GM21390 (cell line): ENCODE data around the gene FJX1.

Source experiments
- ATAC-seq: cut with Tn5 transposase; IDR thresholded peaks from one replicate; pipeline ENCODE4 v1.9.1; 2021; ENCODE audit not compliant: unreplicated experiment

The FJX1 gene

DNA sequence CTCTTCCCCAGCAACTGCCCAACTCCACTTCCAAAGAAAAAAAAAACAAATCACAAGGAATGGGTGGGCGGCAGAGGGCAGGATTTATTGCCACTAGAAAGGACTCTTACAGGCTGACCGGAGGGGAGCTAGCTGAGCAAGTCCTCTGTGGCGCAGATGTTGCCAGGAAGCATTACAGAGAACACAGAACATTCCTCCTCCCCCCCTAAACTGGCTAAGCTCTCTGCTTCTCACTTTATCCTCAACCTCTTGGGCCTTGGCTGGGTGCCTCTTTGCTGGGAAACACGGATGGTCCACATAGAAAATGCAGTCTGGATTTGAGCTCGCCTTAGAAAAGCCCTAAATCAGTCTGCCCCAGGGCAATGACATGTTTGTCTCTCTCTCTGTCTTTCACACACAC, 12.6 kb upstream of the FJX1 start:
- ATAC-seq = no peak

DNA sequence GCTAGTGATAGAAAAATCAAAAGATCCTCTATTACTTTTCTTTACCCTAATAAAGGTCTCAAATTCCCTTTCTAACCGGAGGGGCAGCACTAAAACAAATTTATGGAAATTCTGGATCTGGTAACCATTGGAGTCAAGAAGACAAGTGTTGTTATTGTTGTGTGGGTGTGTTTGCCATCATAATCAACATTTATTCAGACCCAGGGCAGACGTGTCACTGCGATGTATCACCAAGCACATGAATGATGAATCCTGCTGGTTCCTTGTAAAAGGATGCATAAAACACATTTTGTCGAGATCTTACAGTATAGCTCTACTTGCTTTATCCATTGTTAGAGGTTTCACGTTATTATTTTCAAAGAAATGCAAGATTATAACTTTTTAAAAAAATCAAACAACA, 12.1 kb upstream of the FJX1 start:
- ATAC-seq = no peak

DNA sequence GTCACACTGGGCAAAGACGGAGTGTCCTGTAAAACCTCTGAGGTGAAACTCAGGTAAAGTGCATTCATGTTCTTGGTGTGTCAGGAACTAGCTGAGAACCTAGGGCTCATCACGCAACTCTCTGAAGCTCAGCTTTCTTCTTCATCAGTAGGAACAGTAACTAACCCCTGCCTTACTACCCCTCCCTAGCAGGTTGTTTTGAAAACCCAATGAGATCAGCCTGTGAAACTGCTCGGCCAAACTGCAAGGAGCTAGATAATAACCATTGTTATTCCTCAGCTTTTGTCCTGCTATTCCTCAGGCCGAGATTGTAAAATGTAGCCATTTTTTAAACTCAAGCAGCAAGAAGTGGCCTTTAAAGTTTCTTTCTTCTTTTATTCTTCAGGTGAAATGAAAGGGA, 9.8 kb upstream of the FJX1 start:
- no peak for ATAC-seq

DNA sequence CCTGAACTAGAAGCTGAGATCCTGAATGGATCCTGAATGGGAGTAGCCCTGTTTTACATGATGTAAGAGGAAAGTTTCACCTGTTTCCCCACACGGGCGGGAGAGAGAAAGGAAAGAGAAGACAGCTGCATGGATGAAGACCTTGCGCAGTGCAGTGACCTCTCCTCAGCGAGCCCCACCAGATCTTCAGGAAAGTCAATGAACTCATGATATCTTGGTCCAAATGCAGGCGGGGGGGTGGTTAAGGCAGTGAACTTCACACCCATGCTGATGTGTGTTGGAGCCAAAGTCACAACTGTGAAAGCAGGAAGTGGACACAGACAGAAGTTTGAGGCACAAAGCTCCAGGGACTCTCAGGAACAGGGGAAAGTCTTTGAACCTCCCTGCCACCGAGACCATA, 8.6 kb upstream of the FJX1 start:
- no peak for ATAC-seq

DNA sequence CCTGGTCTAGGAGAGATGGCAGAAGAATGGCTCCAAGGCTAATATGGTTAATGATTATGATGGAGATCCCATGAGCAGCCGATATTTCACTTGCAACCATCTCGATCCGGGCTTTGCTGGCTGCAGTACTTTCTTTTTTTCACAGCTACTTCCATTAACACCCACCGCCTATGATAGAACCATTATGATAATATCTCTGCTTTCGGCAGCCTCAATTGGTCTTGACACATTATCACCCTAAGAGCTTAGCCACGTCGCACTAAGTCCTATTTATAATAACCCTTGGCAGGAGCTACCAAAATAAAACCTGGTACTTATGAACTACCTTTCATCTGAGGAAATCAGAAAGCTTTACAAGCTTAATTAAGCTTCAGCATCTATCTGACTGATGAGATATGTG, 7.6 kb upstream of the FJX1 start:
- ATAC-seq = no peak

DNA sequence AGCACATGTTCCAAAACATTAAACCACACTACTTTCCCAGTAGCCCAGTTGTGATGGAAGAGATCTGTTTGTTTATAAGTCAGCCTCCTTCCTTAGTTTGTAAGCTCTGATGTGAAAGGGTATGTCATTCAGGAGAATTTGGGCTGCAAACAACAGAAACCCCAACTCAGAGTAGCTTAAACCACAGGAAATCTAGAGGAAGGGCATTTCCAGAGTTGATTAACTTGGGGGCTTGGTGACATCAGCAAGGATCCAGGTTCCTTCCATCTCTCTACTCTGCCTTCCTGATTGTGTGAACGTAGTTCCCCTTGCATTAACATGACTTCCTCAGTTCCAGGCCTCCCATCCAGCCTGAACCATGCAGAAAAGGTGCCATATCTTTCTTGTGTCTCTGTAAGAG, 6.5 kb upstream of the FJX1 start:
- no peak for ATAC-seq

DNA sequence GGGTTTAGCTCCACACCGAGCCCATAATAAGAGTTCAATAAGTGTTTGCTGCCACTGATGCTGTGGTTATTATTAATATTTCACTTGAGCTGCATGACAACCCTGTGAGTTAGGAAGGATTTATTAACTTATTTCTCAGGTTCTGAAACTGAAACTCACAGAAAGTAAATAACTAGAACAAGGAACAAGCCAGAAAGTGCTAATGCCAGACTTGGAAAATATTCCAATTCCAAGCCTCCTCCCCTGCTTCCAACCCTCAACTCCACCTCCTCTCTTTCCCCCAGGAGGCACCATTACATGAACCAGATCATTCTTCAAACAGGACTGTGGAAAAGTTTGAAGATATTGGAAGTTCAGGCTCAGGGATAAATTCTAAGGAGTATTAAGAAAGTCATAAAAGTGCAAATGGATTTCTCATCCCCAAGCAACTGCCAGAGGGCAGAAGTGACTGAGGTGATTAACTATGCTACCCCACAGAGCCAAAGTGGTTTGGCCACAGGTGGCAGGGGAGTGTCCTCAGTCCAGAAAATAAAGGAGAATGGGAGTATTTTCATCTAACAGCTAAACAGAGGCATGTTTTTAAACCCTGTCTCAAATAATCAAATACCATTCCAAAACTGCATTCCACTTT, 3.2 kb upstream of the FJX1 start:
- ATAC-seq = no peak

DNA sequence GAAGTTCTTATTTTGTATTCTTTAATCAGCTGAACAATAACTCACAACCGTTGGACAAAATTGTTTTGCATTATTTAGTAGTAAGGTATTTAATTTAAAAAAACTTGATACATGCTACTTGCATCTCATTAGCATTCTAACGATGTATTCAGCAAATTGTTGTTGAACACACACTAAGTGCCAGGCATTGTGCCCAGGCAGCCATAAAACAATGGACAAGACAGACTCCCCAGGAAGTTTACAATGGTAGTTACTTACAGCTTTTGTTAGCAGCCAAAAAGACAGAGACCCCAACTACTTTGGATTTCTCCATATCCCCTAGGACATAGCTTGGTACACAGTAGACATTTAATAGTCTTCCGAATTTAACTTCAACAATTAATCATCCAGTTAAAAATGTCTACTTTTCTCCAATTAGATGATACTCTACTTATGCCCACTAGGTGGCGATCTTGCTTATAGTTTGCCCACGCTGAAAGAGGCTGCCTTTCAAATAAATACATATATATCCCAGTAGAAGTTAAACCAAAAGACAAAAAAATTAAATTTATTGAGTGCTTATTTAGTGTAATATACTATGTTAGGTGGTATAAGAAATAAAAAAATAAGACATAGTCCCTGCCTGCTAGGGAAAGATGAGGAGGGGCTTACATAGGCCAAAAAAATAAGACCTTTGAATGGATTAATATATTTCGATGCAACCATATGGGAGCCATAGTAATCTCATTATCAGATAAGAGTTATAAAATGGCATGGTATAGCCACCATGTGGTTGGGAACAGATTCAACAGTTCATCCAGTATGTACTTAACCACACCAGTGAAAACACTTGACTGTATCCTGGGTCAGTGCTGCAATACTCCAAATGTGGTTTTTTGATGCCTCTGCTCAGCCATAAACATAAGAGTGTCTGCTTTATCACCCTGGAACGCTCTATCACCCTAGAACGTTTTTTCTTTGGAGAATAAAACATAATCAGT, 2.0 kb upstream of the FJX1 start:
- no peak for ATAC-seq

DNA sequence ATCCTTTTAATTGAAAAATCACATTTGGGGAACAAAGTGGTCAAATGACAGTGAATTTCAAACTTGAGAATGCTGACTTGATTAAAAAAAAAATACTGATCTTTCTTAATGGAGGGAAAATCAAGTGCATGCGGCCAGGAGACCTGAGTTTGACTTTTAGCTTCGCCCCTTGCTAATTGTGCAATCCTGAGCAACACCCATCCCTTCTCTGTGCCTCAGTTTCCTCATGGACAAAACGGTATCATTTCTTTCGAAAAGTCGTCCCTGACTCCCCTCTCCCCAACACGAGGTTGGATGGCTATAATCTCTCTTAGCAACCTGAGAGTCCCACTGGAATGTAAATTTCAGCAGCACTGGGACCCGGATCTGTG, 959 bp upstream of the FJX1 start:
- ATAC-seq = no peak

DNA sequence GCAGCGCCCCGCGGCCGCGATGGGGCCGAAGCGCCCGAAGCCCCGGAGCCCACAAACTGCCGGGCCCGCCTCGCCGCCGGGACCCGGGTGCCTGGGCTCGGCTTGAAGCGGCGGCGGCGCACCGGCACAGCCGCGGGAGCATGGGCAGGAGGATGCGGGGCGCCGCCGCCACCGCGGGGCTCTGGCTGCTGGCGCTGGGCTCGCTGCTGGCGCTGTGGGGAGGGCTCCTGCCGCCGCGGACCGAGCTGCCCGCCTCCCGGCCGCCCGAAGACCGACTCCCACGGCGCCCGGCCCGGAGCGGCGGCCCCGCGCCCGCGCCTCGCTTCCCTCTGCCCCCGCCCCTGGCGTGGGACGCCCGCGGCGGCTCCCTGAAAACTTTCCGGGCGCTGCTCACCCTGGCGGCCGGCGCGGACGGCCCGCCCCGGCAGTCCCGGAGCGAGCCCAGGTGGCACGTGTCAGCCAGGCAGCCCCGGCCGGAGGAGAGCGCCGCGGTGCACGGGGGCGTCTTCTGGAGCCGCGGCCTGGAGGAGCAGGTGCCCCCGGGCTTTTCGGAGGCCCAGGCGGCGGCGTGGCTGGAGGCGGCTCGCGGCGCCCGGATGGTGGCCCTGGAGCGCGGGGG, 346 bp downstream of the FJX1 start:
- ATAC-seq = peak; percentile 43

DNA sequence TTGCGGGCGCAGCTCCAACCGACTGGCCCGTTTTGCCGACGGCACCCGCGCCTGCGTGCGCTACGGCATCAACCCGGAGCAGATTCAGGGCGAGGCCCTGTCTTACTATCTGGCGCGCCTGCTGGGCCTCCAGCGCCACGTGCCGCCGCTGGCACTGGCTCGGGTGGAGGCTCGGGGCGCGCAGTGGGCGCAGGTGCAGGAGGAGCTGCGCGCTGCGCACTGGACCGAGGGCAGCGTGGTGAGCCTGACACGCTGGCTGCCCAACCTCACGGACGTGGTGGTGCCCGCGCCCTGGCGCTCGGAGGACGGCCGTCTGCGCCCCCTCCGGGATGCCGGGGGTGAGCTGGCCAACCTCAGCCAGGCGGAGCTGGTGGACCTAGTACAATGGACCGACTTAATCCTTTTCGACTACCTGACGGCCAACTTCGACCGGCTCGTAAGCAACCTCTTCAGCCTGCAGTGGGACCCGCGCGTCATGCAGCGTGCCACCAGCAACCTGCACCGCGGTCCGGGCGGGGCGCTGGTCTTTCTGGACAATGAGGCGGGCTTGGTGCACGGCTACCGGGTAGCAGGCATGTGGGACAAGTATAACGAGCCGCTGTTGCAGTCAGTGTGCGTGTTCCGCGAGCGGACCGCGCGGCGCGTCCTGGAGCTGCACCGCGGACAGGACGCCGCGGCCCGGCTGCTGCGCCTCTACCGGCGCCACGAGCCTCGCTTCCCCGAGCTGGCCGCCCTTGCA, 1.0 kb downstream of the FJX1 start:
- ATAC-seq = peak; percentile 37

DNA sequence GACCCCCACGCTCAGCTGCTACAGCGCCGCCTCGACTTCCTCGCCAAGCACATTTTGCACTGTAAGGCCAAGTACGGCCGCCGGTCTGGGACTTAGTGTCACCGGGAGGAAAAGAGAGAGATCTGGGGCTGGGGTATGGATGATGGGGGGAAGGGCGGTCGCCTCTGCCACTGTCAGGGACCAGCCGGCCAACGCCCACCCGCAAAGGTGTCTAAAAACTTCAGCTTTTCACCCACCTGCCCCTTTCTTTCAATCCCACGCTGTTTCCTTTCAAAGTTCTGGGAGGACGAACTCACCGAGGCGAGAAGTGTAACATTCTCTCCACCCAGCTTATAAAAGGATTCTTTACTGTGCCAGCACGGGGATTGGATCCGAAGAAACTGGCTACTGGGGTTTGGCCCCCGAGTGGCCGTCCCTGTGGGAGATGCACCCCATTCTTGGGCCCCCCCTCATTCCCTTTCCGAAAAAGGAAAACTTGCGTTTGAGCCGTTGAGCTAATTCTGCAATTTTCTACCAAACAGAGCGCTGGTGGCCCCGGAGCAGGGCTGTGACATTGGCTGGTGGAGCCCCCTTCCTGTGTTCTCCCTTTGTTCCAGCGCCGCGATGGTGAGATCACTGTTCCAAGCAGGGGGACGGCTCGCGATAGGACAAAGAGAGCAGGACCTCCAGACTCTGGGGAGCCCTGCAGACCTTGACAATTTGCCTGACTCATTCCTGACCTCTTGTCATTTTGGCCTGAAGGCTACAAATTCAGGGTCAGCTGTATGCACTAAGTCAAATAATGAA, 1.8 kb downstream of the FJX1 start:
- no peak for ATAC-seq

DNA sequence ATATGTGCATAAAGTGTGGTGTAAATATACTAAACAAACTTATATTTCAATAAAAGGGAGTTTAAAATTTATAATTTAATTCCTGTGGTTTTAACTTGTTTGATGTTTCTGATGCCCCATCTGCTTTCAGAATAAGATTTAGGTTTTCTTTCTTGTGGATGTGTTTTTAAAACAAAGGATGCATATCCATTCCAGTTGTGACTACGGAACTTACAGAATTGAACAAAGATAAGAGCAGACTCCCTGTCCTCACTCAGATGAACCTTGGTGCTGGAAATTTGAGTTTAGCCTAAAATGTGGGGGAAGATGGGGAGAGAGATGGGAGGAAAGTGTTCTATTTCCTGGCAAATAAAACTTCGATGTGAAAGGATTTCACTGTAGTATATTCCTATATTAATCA, 2.5 kb downstream of the FJX1 start:
- no peak for ATAC-seq

DNA sequence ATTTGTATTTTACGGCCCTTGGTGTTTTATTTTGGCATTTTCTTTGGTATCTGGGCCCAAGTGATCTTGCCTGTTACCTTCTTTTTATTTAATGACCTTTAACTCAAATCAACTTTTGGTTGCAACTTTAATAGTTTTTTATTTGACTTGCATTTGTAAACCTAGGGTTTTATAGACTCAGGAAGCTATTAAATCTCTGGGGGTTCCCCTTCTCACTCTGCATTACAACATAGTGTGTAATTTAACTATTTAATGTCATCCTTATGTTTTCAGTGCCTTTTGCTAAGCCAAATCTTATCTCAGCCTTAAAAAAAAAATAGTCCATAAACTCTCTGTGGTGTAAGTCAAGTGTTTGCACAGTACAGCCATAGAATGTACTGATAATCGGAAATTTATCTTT, 3.4 kb downstream of the FJX1 start:
- ATAC-seq = no peak

DNA sequence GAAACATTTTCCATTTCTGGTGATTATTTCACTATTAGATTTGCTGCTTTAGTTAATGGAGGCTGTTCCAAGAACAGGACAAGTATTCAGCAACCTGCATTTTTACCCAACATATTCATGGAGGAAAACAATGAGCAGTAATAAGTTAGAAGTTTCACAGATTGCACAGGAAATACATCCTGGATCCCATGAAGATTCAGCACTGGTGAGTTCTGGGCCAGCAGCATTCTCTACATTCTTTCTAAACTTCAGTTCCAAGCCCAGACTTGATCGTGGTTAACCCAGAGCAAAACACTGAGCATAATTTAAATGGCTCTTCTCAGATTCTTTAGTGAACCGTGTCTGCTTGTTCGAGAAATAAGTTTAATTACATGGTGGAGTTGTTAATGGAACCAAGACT, 3.8 kb downstream of the FJX1 start:
- no peak for ATAC-seq

DNA sequence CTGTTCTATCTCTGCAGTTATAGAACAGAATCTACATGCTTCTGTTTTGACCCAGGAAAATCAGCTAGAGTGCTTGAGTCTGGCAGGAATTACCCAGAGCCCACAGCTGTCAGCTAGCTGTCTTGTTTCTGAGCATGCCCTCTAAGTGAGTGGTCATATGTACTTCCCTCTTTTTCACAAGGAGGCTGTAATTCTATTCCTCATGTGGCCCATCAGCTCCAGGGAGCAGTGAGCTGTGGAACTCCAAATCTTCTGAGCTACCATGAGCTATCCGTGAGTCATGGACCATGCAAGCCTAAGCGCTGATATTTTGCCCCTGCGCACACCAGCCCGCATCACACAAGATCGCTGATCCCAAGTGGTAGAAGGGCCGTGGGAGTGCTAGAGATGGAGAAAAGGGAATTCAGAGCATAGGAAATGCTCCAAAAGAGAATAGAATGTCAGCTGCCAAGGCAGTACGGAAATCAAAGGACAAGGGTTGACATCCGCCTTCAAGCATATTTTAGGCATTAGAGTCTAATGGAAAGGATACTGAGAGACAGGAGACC, 5.4 kb downstream of the FJX1 start:
- no peak for ATAC-seq

DNA sequence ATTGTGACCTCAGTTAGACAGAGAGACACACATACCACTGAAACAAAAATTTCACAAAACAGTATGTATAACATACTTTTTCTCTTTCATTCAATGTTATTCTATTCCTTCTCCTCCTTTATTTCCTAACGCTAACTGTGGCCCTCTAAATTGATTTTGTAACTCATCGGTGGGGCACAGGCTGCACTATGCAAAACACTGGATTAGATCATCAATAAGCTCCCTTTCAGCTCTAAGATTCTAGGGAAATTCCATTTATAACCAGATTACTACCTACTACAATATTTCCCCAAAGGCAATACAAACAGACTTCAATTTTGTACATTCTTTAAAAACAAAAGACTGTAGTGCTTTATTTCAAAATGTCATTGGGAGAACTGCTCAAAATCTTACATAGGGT, 6.1 kb downstream of the FJX1 start:
- ATAC-seq = no peak

DNA sequence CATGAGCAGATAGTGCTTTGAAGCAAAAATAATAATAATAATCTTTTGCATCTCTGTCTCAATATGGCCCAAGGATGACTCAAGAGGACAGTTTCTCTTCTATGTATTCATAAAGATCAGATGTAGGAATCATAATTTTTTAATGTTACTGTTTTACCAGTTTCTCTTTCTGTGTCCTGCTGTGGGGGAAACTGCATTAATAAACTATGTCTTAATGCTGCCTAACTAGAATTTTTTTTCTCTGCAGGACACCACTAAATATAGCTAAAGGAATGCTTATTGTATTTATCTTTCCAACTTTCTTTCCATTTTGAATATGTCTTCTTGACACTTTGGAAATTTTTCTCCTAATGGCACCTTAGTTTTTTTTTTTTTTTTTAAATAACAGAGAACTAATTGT, 6.5 kb downstream of the FJX1 start:
- ATAC-seq = no peak

DNA sequence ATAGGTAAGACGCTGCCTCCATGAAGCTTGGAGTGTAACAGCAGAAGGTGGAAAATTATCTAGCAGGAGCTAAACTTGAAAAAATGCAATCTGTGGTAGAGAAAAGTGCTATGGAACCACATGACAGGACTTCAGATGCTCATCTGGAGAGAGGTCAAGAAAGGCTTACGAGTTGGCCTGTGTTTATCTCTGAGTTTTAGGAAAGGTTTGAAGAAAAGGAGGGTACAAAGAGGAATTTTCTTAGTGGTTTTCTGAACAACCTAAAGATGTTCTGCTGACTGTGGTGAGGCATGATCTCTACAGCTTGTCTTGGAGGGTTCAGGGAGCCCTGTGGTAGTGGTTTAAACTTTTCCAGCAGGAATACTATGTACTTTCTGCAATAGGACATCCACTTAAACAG, 8.2 kb downstream of the FJX1 start:
- no peak for ATAC-seq

DNA sequence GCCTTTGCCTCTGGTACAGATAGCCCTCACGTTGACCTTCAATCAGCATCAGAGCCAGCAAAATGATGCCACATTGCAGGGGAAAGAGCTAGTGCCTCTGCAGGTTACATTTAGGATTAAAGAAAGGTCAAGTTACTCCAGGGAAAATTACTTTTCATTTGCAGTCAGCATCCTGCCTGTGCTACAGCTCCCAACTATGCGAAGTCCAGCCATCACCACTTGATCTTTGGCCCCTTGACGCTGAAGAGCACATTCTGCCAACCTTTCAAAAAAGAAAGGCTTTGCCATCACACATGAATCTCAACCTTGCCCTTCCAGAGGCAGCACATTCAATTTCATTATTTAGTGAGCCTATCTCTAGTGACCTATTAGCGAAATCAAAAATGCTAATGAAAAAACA, 11.3 kb downstream of the FJX1 start:
- no peak for ATAC-seq
